GM18517 (cell line): ENCODE measurements around the gene ENGASE.
"Not testable (repeated sequence)": the region's sequence is repeated elsewhere in the genome, so short reads cannot be mapped to it uniquely, and the experiment has no call there.

Experiments
- ATAC-seq: cut with Tn5 transposase; IDR thresholded peaks from one replicate; pipeline ENCODE4 v1.9.1; 2021; ENCODE audit warnings: mild to moderate bottlenecking, moderate library complexity; ENCODE audit not compliant: unreplicated experiment

The ENGASE gene

GRCh38 chr17:79074649-79075445 is at the start of gene ENGASE:
ENGASE (plus strand) TSS chr17:79074824; CDS start chr17:79074945, 121 bp downstream.
- peak; percentile 74 for ATAC-seq

GRCh38 chr17:79024901-79025737 is 49.5 kb upstream of the ENGASE start:
- no peak for ATAC-seq

GRCh38 chr17:79026376-79027273 is 48.0 kb upstream of the ENGASE start:
- no peak for ATAC-seq

- no peak for ATAC-seq
Measured at GRCh38 chr17:79027274-79027924, 47.2 kb upstream of the ENGASE start.

GRCh38 chr17:79027925-79028491 is 46.6 kb upstream of the ENGASE start:
- ATAC-seq: no peak

- no peak for ATAC-seq
Measured at GRCh38 chr17:79028496-79029326, 45.9 kb upstream of the ENGASE start.

- no peak for ATAC-seq
Measured at GRCh38 chr17:79029327-79030009, 45.2 kb upstream of the ENGASE start.

GRCh38 chr17:79030636-79031035 is 44.0 kb upstream of the ENGASE start:
- ATAC-seq: not testable (repeated sequence)

GRCh38 chr17:79031996-79032875 is 42.4 kb upstream of the ENGASE start:
- ATAC-seq: no peak

- no peak for ATAC-seq
Measured at GRCh38 chr17:79033046-79033616, 41.5 kb upstream of the ENGASE start.

GRCh38 chr17:79033741-79034501 is 40.7 kb upstream of the ENGASE start:
- no peak for ATAC-seq

GRCh38 chr17:79034931-79035485 is 39.6 kb upstream of the ENGASE start:
- no peak for ATAC-seq

GRCh38 chr17:79035686-79036085 is 38.9 kb upstream of the ENGASE start:
- ATAC-seq: no peak

- no peak for ATAC-seq
Measured at GRCh38 chr17:79036181-79036580, 38.4 kb upstream of the ENGASE start.

- no peak for ATAC-seq
Measured at GRCh38 chr17:79036596-79036995, 38.0 kb upstream of the ENGASE start.

- ATAC-seq: no peak
Measured at GRCh38 chr17:79038545-79039135, 36.0 kb upstream of the ENGASE start.
